ENCODE data around the gene TENM4.

DNA sequence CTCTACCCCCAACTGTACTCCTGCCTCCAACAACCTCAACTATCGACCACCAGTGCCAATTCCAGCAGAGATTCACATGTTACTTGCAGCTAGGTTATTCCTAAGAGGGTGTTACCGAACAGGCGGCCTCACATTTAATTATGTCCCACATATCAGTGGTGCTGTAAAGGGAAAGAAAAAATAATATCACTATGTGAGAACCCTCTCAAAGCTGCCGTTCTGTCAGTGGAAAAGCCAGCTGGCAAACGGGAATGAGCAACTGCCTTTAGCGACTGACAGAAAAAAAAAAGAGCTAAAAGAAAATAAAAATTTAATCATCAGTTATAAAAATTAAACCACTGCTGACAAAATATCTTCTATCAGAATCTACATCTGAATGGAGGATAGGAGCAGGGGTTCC is 595.3 kb downstream of the TENM4 start:
- TF ChIP-seq, protein P1, sequence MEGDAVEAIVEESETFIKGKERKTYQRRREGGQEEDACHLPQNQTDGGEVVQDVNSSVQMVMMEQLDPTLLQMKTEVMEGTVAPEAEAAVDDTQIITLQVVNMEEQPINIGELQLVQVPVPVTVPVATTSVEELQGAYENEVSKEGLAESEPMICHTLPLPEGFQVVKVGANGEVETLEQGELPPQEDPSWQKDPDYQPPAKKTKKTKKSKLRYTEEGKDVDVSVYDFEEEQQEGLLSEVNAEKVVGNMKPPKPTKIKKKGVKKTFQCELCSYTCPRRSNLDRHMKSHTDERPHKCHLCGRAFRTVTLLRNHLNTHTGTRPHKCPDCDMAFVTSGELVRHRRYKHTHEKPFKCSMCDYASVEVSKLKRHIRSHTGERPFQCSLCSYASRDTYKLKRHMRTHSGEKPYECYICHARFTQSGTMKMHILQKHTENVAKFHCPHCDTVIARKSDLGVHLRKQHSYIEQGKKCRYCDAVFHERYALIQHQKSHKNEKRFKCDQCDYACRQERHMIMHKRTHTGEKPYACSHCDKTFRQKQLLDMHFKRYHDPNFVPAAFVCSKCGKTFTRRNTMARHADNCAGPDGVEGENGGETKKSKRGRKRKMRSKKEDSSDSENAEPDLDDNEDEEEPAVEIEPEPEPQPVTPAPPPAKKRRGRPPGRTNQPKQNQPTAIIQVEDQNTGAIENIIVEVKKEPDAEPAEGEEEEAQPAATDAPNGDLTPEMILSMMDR (IDR thresholded peaks at IDR 0.05), result no peak
- TF ChIP-seq POLR2AphosphoS5 (IDR thresholded peaks at IDR 0.05; ENCODE audit: low read depth, low read length) (no peak), SIN3A (IDR thresholded peaks at IDR 0.05; ENCODE audit: borderline replicate concordance, low read depth, low read length) (no peak), MXI1 (IDR thresholded peaks at IDR 0.05; ENCODE audit: low read depth, low read length) (no peak), GABPA (IDR thresholded peaks at IDR 0.05; ENCODE audit: low read depth) (no peak), RFX5 (IDR thresholded peaks at IDR 0.05; ENCODE audit: low read length) (no peak), CHD2 (IDR thresholded peaks at IDR 0.05; ENCODE audit: low read length, partially characterized antibody) (no peak), EP300 (IDR thresholded peaks at IDR 0.05; ENCODE audit: borderline replicate concordance in 1 of 2, low read depth in 1 of 2, low read length in 1 of 2) (no peak), RAD21 (IDR thresholded peaks at IDR 0.05; ENCODE audit: low read length) (no peak), NFIC (IDR thresholded peaks at IDR 0.05; ENCODE audit: borderline replicate concordance) (no peak)
- TF ChIP-seq, protein P2, sequence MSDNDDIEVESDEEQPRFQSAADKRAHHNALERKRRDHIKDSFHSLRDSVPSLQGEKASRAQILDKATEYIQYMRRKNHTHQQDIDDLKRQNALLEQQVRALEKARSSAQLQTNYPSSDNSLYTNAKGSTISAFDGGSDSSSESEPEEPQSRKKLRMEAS (IDR thresholded peaks at IDR 0.05; ENCODE audit: low read depth), result no peak
- TF ChIP-seq, protein P3, sequence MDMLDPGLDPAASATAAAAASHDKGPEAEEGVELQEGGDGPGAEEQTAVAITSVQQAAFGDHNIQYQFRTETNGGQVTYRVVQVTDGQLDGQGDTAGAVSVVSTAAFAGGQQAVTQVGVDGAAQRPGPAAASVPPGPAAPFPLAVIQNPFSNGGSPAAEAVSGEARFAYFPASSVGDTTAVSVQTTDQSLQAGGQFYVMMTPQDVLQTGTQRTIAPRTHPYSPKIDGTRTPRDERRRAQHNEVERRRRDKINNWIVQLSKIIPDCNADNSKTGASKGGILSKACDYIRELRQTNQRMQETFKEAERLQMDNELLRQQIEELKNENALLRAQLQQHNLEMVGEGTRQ (IDR thresholded peaks at IDR 0.05; ENCODE audit: borderline replicate concordance, low read depth, low read length), result no peak
- TF ChIP-seq, protein P4, sequence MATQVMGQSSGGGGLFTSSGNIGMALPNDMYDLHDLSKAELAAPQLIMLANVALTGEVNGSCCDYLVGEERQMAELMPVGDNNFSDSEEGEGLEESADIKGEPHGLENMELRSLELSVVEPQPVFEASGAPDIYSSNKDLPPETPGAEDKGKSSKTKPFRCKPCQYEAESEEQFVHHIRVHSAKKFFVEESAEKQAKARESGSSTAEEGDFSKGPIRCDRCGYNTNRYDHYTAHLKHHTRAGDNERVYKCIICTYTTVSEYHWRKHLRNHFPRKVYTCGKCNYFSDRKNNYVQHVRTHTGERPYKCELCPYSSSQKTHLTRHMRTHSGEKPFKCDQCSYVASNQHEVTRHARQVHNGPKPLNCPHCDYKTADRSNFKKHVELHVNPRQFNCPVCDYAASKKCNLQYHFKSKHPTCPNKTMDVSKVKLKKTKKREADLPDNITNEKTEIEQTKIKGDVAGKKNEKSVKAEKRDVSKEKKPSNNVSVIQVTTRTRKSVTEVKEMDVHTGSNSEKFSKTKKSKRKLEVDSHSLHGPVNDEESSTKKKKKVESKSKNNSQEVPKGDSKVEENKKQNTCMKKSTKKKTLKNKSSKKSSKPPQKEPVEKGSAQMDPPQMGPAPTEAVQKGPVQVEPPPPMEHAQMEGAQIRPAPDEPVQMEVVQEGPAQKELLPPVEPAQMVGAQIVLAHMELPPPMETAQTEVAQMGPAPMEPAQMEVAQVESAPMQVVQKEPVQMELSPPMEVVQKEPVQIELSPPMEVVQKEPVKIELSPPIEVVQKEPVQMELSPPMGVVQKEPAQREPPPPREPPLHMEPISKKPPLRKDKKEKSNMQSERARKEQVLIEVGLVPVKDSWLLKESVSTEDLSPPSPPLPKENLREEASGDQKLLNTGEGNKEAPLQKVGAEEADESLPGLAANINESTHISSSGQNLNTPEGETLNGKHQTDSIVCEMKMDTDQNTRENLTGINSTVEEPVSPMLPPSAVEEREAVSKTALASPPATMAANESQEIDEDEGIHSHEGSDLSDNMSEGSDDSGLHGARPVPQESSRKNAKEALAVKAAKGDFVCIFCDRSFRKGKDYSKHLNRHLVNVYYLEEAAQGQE (IDR thresholded peaks at IDR 0.05; ENCODE audit: low read depth, low read length), result no peak

Data from SK-N-SH (cell line).